Measurements from ENCODE around the gene PRKCE. TPM values are rescaled to one million over a fixed set of nuclear protein-coding genes. Genes with fewer than 3 reads are reported as not detected.

The PRKCE gene
- total RNA-seq, 5 donors from 2014 or later (not counting 1 experiment from before 2014, with no cell fraction given), result 16.5 to 29.8 (median 23.4) TPM

GRCh38 chr2:46064396-46064795, 412.9 kb downstream of the PRKCE start:
- CTCF ChIA-PET, result interaction anchor here in 1 of 2 donors (0.6 kb wide), 1 partner anchor 633 kb away, joined by 8 read pairs; no protein-coding TSS in a partner anchor
- POLR2A ChIA-PET, result no interaction called here
- 80% methylated on average over 1 of the region's 1 CpG for WGBS (ENCODE audit: insufficient coverage)

GRCh38 chr2:46065152-46065551, 413.7 kb downstream of the PRKCE start:
- H3K4me1 ChIP-seq (ENCODE audit: control insufficient read depth in 1 of 2, extremely low read depth in 1 of 2, insufficient read depth in 2 of 2, low read length in 2 of 2), result no peaks in the 10 kb centered on the region
- H3K9me3 ChIP-seq, result no peaks in the 10 kb centered on the region
- ChIA-PET POLR2A (no interaction called here), CTCF (interaction anchor here (0.6 to 1.1 kb wide), 3 partner anchors 13 to 632 kb away, joined by 3 to 8 read pairs (median 3); no protein-coding TSS in a partner anchor)
- H3K4me1 Mint-ChIP-seq, result peaks cover 0 to 15% (median 5%) of the 10 kb centered on the region in 3 donors
- H3K27me3 Mint-ChIP-seq, result peaks cover 4 to 5% of the 10 kb centered on the region in 2 donors
- no peaks in the 10 kb centered on the region for H3K9me3 Mint-ChIP-seq
- ATAC-seq (replicated peaks in 1 of 4) (no peak), DNase-seq (no peak)
- no peaks in the 10 kb centered on the region for H3K27me3 ChIP-seq (replicated peaks in 1 of 2; ENCODE audit: control insufficient read depth in 2 of 2, extremely low read depth in 1 of 2, insufficient read depth in 2 of 2, low read length in 1 of 2)
- no peak overlapping the region for H3K27ac ChIP-seq (ENCODE audit: low read length)
- H3K4me3 Mint-ChIP-seq, result no peak overlapping the region
- H3K36me3 Mint-ChIP-seq, result peaks cover 2% of the 10 kb centered on the region
- no CpG with 5 or more reads among the region's 4 CpGs for WGBS (ENCODE audit: insufficient coverage)
- no peak overlapping the region for H3K4me3 ChIP-seq (ENCODE audit: control insufficient read depth in 1 of 2, extremely low read depth in 1 of 2, low read length in 1 of 2)
- H3K27ac Mint-ChIP-seq, result no peak overlapping the region
- H3K36me3 ChIP-seq (ENCODE audit: control insufficient read depth in 2 of 2, extremely low read depth in 1 of 2, insufficient read depth in 1 of 2, low read length in 1 of 2), result no peaks in the 10 kb centered on the region

More at GRCh38 chr2:46064396-46064795, 412.9 kb downstream of the PRKCE start:
- Mint-ChIP-seq H3K4me3 (no peak overlapping the region), H3K4me1 (peaks cover 0 to 15% (median 5%) of the 10 kb centered on the region in 3 donors), H3K27ac (no peak overlapping the region), H3K9me3 (no peaks in the 10 kb centered on the region), H3K36me3 (peaks cover 2% of the 10 kb centered on the region), H3K27me3 (peaks cover 4 to 5% of the 10 kb centered on the region in 2 donors)
- no peak overlapping the region for H3K27ac ChIP-seq (ENCODE audit: low read length)
- H3K36me3 ChIP-seq (ENCODE audit: control insufficient read depth in 2 of 2, extremely low read depth in 1 of 2, insufficient read depth in 1 of 2, low read length in 1 of 2), result no peaks in the 10 kb centered on the region
- H3K9me3 ChIP-seq, result no peaks in the 10 kb centered on the region
- no peaks in the 10 kb centered on the region for H3K4me1 ChIP-seq (ENCODE audit: control insufficient read depth in 1 of 2, extremely low read depth in 1 of 2, insufficient read depth in 2 of 2, low read length in 2 of 2)
- DNase-seq (no peak), ATAC-seq (replicated peaks in 1 of 4) (no peak)
- no peak overlapping the region for H3K4me3 ChIP-seq (ENCODE audit: control insufficient read depth in 1 of 2, extremely low read depth in 1 of 2, low read length in 1 of 2)
- H3K27me3 ChIP-seq (replicated peaks in 1 of 2; ENCODE audit: control insufficient read depth in 2 of 2, extremely low read depth in 1 of 2, insufficient read depth in 2 of 2, low read length in 1 of 2), result no peaks in the 10 kb centered on the region

- ChIA-PET POLR2A (no interaction called here), CTCF (interaction anchor here in 1 of 2 donors (0.8 kb wide), 1 partner anchor 300 kb away, joined by 3 read pairs; no protein-coding TSS in a partner anchor)
- ATAC-seq (replicated peaks in 1 of 4) (no peak), DNase-seq (no peak)
- Histone ChIP-seq H3K27ac (ENCODE audit: low read length) (no peak overlapping the region), H3K9me3 (no peaks in the 10 kb centered on the region), H3K4me3 (ENCODE audit: control insufficient read depth in 1 of 2, extremely low read depth in 1 of 2, low read length in 1 of 2) (no peak overlapping the region), H3K27me3 (replicated peaks in 1 of 2; ENCODE audit: control insufficient read depth in 2 of 2, extremely low read depth in 1 of 2, insufficient read depth in 2 of 2, low read length in 1 of 2) (no peaks in the 10 kb centered on the region), H3K36me3 (ENCODE audit: control insufficient read depth in 2 of 2, extremely low read depth in 1 of 2, insufficient read depth in 1 of 2, low read length in 1 of 2) (no peaks in the 10 kb centered on the region), H3K4me1 (ENCODE audit: control insufficient read depth in 1 of 2, extremely low read depth in 1 of 2, insufficient read depth in 2 of 2, low read length in 2 of 2) (no peaks in the 10 kb centered on the region)
- WGBS (ENCODE audit: insufficient coverage), result no CpG with 5 or more reads among the region's 3 CpGs
- Mint-ChIP-seq H3K36me3 (peaks cover 2% of the 10 kb centered on the region), H3K4me1 (peaks cover 0 to 15% (median 5%) of the 10 kb centered on the region in 3 donors), H3K27ac (no peak overlapping the region), H3K27me3 (peaks cover 4 to 5% of the 10 kb centered on the region in 2 donors), H3K9me3 (no peaks in the 10 kb centered on the region), H3K4me3 (no peak overlapping the region)
These were observed 414.6 kb downstream of the PRKCE start for GRCh38 chr2:46066116-46066515.

- Mint-ChIP-seq H3K27me3 (peaks cover 4 to 5% of the 10 kb centered on the region in 2 donors), H3K4me1 (peaks cover 0 to 15% (median 5%) of the 10 kb centered on the region in 3 donors), H3K4me3 (no peak overlapping the region), H3K27ac (no peak overlapping the region), H3K36me3 (no peaks in the 10 kb centered on the region), H3K9me3 (no peaks in the 10 kb centered on the region)
- no peak for DNase-seq
- WGBS (ENCODE audit: insufficient coverage), result 72% methylated on average over 3 of the region's 5 CpGs
- Histone ChIP-seq H3K4me1 (ENCODE audit: control insufficient read depth in 1 of 2, extremely low read depth in 1 of 2, insufficient read depth in 2 of 2, low read length in 2 of 2) (no peaks in the 10 kb centered on the region), H3K4me3 (ENCODE audit: control insufficient read depth in 1 of 2, extremely low read depth in 1 of 2, low read length in 1 of 2) (no peak overlapping the region), H3K36me3 (ENCODE audit: control insufficient read depth in 2 of 2, extremely low read depth in 1 of 2, insufficient read depth in 1 of 2, low read length in 1 of 2) (no peaks in the 10 kb centered on the region), H3K27me3 (replicated peaks in 1 of 2; ENCODE audit: control insufficient read depth in 2 of 2, extremely low read depth in 1 of 2, insufficient read depth in 2 of 2, low read length in 1 of 2) (no peaks in the 10 kb centered on the region), H3K9me3 (no peaks in the 10 kb centered on the region), H3K27ac (ENCODE audit: low read length) (no peak overlapping the region)
- POLR2A ChIA-PET, result no interaction called here
- ATAC-seq (replicated peaks in 1 of 4), result no peak
- CTCF ChIA-PET, result no interaction called here
These were observed 415.1 kb downstream of the PRKCE start for GRCh38 chr2:46066601-46067000.

GRCh38 chr2:46067062-46067461, 415.6 kb downstream of the PRKCE start:
- ChIA-PET CTCF (no interaction called here), POLR2A (no interaction called here)
- DNase-seq, result no peak
- WGBS (ENCODE audit: insufficient coverage), result 96% methylated on average over 2 of the region's 3 CpGs
- no peak overlapping the region for H3K27ac ChIP-seq (ENCODE audit: low read length)
- H3K4me1 ChIP-seq (ENCODE audit: control insufficient read depth in 1 of 2, extremely low read depth in 1 of 2, insufficient read depth in 2 of 2, low read length in 2 of 2), result no peaks in the 10 kb centered on the region
- H3K4me3 ChIP-seq (ENCODE audit: control insufficient read depth in 1 of 2, extremely low read depth in 1 of 2, low read length in 1 of 2), result no peak overlapping the region
- Mint-ChIP-seq H3K4me3 (no peak overlapping the region), H3K9me3 (no peaks in the 10 kb centered on the region), H3K4me1 (peaks cover 0 to 15% (median 5%) of the 10 kb centered on the region in 3 donors), H3K27me3 (peaks cover 4 to 5% of the 10 kb centered on the region in 2 donors), H3K36me3 (no peaks in the 10 kb centered on the region), H3K27ac (no peak overlapping the region)
- no peaks in the 10 kb centered on the region for H3K9me3 ChIP-seq
- H3K27me3 ChIP-seq (replicated peaks in 1 of 2; ENCODE audit: control insufficient read depth in 2 of 2, extremely low read depth in 1 of 2, insufficient read depth in 2 of 2, low read length in 1 of 2), result no peaks in the 10 kb centered on the region
- H3K36me3 ChIP-seq (ENCODE audit: control insufficient read depth in 2 of 2, extremely low read depth in 1 of 2, insufficient read depth in 1 of 2, low read length in 1 of 2), result no peaks in the 10 kb centered on the region
- ATAC-seq (replicated peaks in 1 of 4), result no peak

GRCh38 chr2:46067501-46068305, 416.2 kb downstream of the PRKCE start:
- CTCF ChIA-PET, result no interaction called here
- no peaks in the 10 kb centered on the region for H3K9me3 ChIP-seq
- Mint-ChIP-seq H3K36me3 (peaks cover 2% of the 10 kb centered on the region), H3K9me3 (no peaks in the 10 kb centered on the region), H3K27me3 (peaks cover 4 to 5% of the 10 kb centered on the region in 2 donors), H3K27ac (no peak overlapping the region), H3K4me1 (peaks cover 0 to 15% (median 5%) of the 10 kb centered on the region in 3 donors), H3K4me3 (no peak overlapping the region)
- no peaks in the 10 kb centered on the region for H3K27me3 ChIP-seq (replicated peaks in 1 of 2; ENCODE audit: control insufficient read depth in 2 of 2, extremely low read depth in 1 of 2, insufficient read depth in 2 of 2, low read length in 1 of 2)
- ATAC-seq (replicated peaks in 1 of 4) (no peak), DNase-seq (no peak)
- H3K4me3 ChIP-seq (ENCODE audit: control insufficient read depth in 1 of 2, extremely low read depth in 1 of 2, low read length in 1 of 2), result no peak overlapping the region
- POLR2A ChIA-PET, result no interaction called here
- H3K4me1 ChIP-seq (ENCODE audit: control insufficient read depth in 1 of 2, extremely low read depth in 1 of 2, insufficient read depth in 2 of 2, low read length in 2 of 2), result no peaks in the 10 kb centered on the region
- WGBS (ENCODE audit: insufficient coverage), result 78% methylated on average over 8 of the region's 13 CpGs
- H3K27ac ChIP-seq (ENCODE audit: low read length), result no peak overlapping the region
- H3K36me3 ChIP-seq (ENCODE audit: control insufficient read depth in 2 of 2, extremely low read depth in 1 of 2, insufficient read depth in 1 of 2, low read length in 1 of 2), result no peaks in the 10 kb centered on the region
